Measurements from ENCODE around the gene CLHC1. TPM values are rescaled to one million over a fixed set of nuclear protein-coding genes. Genes with fewer than 3 reads are reported as not detected.

CLHC1 gene
- total RNA-seq, 4 donors from 2014 or later = 5.6 to 7.7 (median 6.0) TPM

- ATAC-seq (ENCODE audit: low FRiP score) (no peak), DNase-seq (ENCODE audit: low spot score) (no peak)
- no peak for TF ChIP-seq CTCF (IDR thresholded peaks at IDR 0.05)
These were observed 67.3 kb downstream of the CLHC1 start for GRCh38 chr2:55164534-55165480.

GRCh38 chr2:55163941-55164390, 68.1 kb downstream of the CLHC1 start:
- no peak for DNase-seq (ENCODE audit: low spot score)
- no peak for TF ChIP-seq CTCF (IDR thresholded peaks at IDR 0.05)
- no peak for ATAC-seq (ENCODE audit: low FRiP score)

GRCh38 chr2:55163274-55163721, 68.8 kb downstream of the CLHC1 start:
- DNase-seq (ENCODE audit: low spot score) (no peak), ATAC-seq (ENCODE audit: low FRiP score) (peak; percentile 68)
- no peak for TF ChIP-seq CTCF (IDR thresholded peaks at IDR 0.05)

GRCh38 chr2:55162284-55163006, 69.6 kb downstream of the CLHC1 start:
- DNase-seq (ENCODE audit: low spot score) (no peak), ATAC-seq (ENCODE audit: low FRiP score) (no peak)
- no peak for TF ChIP-seq CTCF (IDR thresholded peaks at IDR 0.05)

GRCh38 chr2:55161295-55162210, 70.5 kb downstream of the CLHC1 start:
- peak; percentile 61 for ATAC-seq (ENCODE audit: low FRiP score)

More at GRCh38 chr2:55161295-55162210, 70.5 kb downstream of the CLHC1 start:
- no peak for TF ChIP-seq CTCF (IDR thresholded peaks at IDR 0.05)
- no peak for DNase-seq (ENCODE audit: low spot score)

All from omental fat pad (tissue), 4 donors.